Breast epithelium (tissue), 3 donors: Measurements from ENCODE around the gene HSDL2.

Experiments used
- POLR2A ChIP-seq: fragments of 450-650 bp; IDR thresholded peaks from one replicate; pipeline ENCODE4 v1.6.1; 2016; ENCODE audit warnings: antibody characterized with exemption, mild to moderate bottlenecking, moderate library complexity
- POLR2AphosphoS5 ChIP-seq, 3 donors: sonication (generic); formaldehyde crosslinking; IDR thresholded peaks; one replicate each; pipeline ENCODE4 v1.6.1; 2017; ENCODE audit warnings: antibody characterized with exemption in 3 of 3
- TF ChIP-seq, protein P1 (sequence below), 3 donors: fragments of 450-650 bp; IDR thresholded peaks; one replicate each; pipeline ENCODE4 v1.5.1; 2016 to 2017; ENCODE audit warnings: antibody characterized with exemption in 3 of 3, mild to moderate bottlenecking in 3 of 3, moderate library complexity in 3 of 3

DNA sequence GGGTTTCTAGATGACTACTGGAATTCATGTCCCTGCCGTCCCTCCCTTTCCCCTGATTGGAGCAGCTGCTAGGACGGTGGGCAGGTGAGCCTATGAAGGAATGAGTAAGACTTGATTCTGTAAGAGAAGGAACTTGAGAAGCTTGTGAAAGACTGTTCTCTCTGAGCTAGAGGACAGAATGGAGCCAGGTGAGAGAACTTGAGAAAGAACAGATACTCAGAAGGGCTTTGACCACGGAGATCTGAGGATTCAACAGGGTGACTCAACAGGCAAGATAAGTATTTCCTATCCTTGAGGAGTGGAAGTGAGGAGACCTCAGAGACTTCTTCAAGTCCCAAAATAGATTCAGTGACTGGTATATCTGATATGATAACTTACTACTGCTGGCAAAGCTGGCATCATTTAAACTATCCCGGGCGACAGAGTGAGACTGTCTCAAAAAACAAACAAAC lies 41.9 kb downstream of the HSDL2 start:
- TF ChIP-seq, protein P1, sequence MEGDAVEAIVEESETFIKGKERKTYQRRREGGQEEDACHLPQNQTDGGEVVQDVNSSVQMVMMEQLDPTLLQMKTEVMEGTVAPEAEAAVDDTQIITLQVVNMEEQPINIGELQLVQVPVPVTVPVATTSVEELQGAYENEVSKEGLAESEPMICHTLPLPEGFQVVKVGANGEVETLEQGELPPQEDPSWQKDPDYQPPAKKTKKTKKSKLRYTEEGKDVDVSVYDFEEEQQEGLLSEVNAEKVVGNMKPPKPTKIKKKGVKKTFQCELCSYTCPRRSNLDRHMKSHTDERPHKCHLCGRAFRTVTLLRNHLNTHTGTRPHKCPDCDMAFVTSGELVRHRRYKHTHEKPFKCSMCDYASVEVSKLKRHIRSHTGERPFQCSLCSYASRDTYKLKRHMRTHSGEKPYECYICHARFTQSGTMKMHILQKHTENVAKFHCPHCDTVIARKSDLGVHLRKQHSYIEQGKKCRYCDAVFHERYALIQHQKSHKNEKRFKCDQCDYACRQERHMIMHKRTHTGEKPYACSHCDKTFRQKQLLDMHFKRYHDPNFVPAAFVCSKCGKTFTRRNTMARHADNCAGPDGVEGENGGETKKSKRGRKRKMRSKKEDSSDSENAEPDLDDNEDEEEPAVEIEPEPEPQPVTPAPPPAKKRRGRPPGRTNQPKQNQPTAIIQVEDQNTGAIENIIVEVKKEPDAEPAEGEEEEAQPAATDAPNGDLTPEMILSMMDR (IDR thresholded peaks at IDR 0.05) = no peak
- TF ChIP-seq POLR2A (no peak), POLR2AphosphoS5 (IDR thresholded peaks at IDR 0.05) (no peak)
